Fibroblast of villous mesenchyme (primary cell): Measurements from ENCODE around the gene ZBTB4. TPM values are rescaled to one million over a fixed set of nuclear protein-coding genes. Genes with fewer than 3 reads are reported as not detected.

Experiments
- DNase-seq: peaks from one replicate; pipeline ENCODE4 v3.0.0-alpha.2; 2010; ENCODE audit warnings: low read depth
- H3K4me3 ChIP-seq: 2 replicates; pipeline ENCODE4 v1.5.1; 2011; ENCODE audit warnings: low read depth, mild to moderate bottlenecking, low read length
- total RNA-seq: library from RNA; depleted of rRNA; stranded (reverse); fragments of >200 nt; gene quantifications from 2 replicates; pipeline ENCODE4 v1.2.3, GENCODE V29; 2012
- TF ChIP-seq, protein P1 (sequence below): IDR thresholded peaks from 2 replicates; pipeline ENCODE4 v1.5.1; 2012; ENCODE audit warnings: low read depth, mild to moderate bottlenecking, low read length; ENCODE audit not compliant: insufficient read depth

The ZBTB4 gene
- total RNA-seq, 1 donor: 37.1 TPM

DNA sequence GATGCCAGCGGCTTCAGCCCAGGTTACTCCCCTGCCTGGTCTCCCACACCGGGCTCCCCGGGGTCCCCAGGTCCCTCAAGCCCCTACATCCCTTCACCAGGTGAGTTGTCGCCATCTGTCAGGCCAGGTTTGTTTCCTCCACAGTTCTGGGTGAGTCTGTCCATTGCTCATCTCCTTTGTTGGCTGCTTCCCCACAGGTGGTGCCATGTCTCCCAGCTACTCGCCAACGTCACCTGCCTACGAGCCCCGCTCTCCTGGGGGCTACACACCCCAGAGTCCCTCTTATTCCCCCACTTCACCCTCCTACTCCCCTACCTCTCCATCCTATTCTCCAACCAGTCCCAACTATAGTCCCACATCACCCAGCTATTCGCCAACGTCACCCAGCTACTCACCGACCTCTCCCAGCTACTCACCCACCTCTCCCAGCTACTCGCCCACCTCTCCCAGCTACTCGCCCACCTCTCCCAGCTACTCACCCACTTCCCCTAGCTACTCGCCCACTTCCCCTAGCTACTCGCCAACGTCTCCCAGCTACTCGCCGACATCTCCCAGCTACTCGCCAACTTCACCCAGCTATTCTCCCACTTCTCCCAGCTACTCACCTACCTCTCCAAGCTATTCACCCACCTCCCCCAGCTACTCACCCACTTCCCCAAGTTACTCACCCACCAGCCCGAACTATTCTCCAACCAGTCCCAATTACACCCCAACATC, 33.6 kb upstream of the ZBTB4 start:
- no peak overlapping the region for H3K4me3 ChIP-seq
- no peak for DNase-seq
- TF ChIP-seq, protein P1, sequence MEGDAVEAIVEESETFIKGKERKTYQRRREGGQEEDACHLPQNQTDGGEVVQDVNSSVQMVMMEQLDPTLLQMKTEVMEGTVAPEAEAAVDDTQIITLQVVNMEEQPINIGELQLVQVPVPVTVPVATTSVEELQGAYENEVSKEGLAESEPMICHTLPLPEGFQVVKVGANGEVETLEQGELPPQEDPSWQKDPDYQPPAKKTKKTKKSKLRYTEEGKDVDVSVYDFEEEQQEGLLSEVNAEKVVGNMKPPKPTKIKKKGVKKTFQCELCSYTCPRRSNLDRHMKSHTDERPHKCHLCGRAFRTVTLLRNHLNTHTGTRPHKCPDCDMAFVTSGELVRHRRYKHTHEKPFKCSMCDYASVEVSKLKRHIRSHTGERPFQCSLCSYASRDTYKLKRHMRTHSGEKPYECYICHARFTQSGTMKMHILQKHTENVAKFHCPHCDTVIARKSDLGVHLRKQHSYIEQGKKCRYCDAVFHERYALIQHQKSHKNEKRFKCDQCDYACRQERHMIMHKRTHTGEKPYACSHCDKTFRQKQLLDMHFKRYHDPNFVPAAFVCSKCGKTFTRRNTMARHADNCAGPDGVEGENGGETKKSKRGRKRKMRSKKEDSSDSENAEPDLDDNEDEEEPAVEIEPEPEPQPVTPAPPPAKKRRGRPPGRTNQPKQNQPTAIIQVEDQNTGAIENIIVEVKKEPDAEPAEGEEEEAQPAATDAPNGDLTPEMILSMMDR: no peak

DNA sequence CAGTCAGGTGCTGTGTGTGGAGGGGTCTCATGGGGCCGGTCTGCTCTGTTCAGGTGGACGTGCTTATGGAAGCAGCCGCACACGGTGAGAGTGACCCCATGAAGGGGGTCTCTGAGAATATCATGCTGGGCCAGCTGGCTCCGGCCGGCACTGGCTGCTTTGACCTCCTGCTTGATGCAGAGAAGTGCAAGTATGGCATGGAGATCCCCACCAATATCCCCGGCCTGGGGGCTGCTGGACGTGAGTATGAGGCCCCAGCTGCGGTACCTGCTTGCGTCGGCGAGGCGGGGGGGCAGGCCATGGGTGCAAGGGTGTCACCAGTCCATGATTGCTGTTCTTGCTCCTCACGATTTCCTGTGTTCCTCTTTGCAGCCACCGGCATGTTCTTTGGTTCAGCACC, 32.7 kb upstream of the ZBTB4 start:
- H3K4me3 ChIP-seq: no peak overlapping the region
- TF ChIP-seq, protein P1: no peak
- DNase-seq: no peak

DNA sequence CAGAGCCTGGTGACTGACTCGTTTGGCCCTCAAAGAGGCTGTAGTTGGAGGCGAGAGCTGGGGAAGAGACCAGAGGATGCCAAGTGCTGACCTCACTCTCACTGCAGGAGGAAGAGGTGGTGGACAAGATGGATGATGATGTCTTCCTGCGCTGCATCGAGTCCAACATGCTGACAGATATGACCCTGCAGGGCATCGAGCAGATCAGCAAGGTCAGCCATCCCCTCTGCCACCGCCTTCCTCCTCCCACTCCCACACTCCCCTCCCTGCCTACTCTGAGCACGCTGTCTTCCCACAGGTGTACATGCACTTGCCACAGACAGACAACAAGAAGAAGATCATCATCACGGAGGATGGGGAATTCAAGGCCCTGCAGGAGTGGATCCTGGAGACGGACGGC, 31.7 kb upstream of the ZBTB4 start:
- no peak for DNase-seq
- TF ChIP-seq, protein P1: no peak
- H3K4me3 ChIP-seq: no peak overlapping the region

DNA sequence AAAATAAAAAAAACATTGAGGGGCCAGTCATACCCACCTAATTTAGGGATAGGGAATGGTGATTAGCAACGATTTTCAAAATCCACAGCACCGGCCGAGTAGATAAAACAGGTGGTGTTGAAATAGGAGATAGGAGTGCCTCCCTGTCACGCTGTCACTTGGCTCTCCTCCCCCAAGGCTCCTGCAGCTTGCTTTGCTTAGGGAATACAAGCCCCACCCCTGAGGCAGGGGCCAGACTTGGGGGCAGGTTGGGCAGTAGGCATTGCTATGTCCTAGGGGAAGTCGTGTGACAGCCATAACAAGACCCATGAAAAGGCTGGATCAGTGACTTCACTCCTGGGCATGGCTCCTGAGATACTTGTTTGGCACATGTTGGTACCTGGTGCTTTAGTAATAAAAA, 30.5 kb upstream of the ZBTB4 start:
- no peak for DNase-seq
- no peak overlapping the region for H3K4me3 ChIP-seq
- TF ChIP-seq, protein P1: no peak

DNA sequence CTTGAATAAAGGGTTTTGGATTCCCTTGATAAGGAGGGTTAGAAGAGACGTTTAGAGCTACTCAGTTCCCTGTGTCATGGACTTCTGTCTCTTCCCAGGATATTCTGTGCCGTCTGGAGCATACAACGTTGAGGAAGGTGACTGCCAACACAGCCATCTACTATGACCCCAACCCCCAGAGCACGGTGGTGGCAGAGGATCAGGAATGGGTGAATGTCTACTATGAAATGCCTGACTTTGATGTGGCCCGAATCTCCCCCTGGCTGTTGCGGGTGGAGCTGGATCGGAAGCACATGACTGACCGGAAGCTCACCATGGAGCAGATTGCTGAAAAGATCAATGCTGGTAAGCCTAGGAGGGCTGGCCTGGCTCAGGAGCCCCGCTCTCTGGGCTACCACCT, 29.4 kb upstream of the ZBTB4 start:
- no peak overlapping the region for H3K4me3 ChIP-seq
- DNase-seq: no peak
- TF ChIP-seq, protein P1: no peak

DNA sequence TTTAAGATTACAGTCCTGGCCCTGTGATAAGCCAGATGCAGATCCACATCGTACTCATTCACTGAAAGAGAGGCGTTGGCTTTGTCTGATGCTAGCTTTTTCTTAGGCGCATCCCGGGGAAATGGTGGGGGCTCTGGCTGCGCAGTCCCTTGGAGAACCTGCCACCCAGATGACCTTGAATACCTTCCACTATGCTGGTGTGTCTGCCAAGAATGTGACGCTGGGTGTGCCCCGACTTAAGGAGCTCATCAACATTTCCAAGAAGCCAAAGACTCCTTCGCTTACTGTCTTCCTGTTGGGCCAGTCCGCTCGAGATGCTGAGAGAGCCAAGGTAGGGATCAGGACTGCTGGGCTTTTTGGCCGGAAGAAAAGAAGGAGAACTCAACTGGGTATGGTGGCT, 28.7 kb upstream of the ZBTB4 start:
- TF ChIP-seq, protein P1: no peak
- no peak for DNase-seq
- H3K4me3 ChIP-seq: no peak overlapping the region

DNA sequence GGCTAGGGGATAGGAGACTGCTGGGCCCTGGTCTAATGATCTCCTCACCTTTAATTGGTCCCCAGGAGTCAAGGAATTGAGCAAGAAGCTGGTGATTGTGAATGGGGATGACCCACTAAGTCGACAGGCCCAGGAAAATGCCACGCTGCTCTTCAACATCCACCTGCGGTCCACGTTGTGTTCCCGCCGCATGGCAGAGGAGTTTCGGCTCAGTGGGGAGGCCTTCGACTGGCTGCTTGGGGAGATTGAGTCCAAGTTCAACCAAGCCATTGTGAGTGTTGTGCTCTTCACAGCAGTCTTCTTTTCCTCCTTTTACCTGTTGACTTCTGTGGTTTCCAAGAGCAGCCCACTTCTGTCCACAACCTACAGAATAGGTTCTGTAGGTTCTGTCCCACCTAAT, 24.1 kb upstream of the ZBTB4 start:
- TF ChIP-seq, protein P1: no peak
- H3K4me3 ChIP-seq: no peak overlapping the region
- DNase-seq: no peak
